GM12878 (cell line): ENCODE results near the gene NOVA1. TPM values are rescaled to one million over a fixed set of nuclear protein-coding genes. Genes with fewer than 3 reads are reported as not detected.

ENCODE experiments used
- ATAC-seq: fragments of 200-7000 bp; cut with Tn5 transposase; 3 replicates; pipeline ENCODE4 v1.9.1; 2020; ENCODE audit warnings: mild to moderate bottlenecking, moderate library complexity
- BruUV-seq: library from RNA; stranded (reverse); fragments of 400-500 nt; replicated peaks from 2 replicates; lab custom pipeline; 2021; lab: Mats Ljungman, UMichigan
- CTCF ChIA-PET: fragments of 300-600 bp; sonication (Branson Sonifier 250); formaldehyde crosslinking; extraction: SDS; loops from one replicate; lab custom pipeline; 2021; ENCODE audit warnings: inconsistent platforms; lab: Yijun Ruan, JAX
- POLR2A ChIA-PET: fragments of 350-600 bp; formaldehyde crosslinking; extraction: SDS; loops from one replicate; lab custom pipeline; 2021; ENCODE audit warnings: inconsistent platforms; lab: Charles Lee
- RAD21 ChIA-PET: fragments of 300-600 bp; sonication (Branson Sonifier 250); formaldehyde crosslinking; loops from one replicate; lab custom pipeline; 2023; ENCODE audit warnings: antibody characterized with exemption; ENCODE audit not compliant: unreplicated experiment; lab: Charles Lee
- SMC1A ChIA-PET: fragments of 300-600 bp; sonication (Branson Sonifier 250); formaldehyde crosslinking; loops from one replicate; lab custom pipeline; 2023; ENCODE audit not compliant: unreplicated experiment, uncharacterized antibody; lab: Charles Lee
- DNase-seq: peaks from one replicate; pipeline ENCODE4 v3.0.0-alpha.2; 2011; ENCODE audit warnings: low read depth, low spot score
- FAIRE-seq: peaks from 3 replicates; lab custom pipeline; 2011; peaks lifted over from hg19 to GRCh38; lab: Jason Lieb, UNC
- H2AFZ ChIP-seq: 2 replicates; pipeline ENCODE4 v1.6.0; 2011; ENCODE audit warnings: low read depth, low read length, control low read depth; ENCODE audit not compliant: control insufficient read depth
- H3K27ac ChIP-seq: 2 replicates; pipeline ENCODE4 v1.5.1; 2011; ENCODE audit warnings: control low read depth; ENCODE audit not compliant: control insufficient read depth, insufficient read depth
- H3K27me3 ChIP-seq, 2 experiments: replicated peaks in 1 of 2; 2 replicates each; pipeline versions ENCODE4 v1.6.0 to v1.6.1; 2011; ENCODE audit warnings: low read length in 1 of 2; ENCODE audit not compliant: control insufficient read depth in 2 of 2, insufficient read depth in 2 of 2
- H3K36me3 ChIP-seq, 2 experiments: 2 replicates each; pipeline ENCODE4 v1.5.1; 2011; ENCODE audit warnings: low read length in 1 of 2; ENCODE audit not compliant: control insufficient read depth in 2 of 2, insufficient read depth in 2 of 2
- H3K4me1 ChIP-seq: 2 replicates; pipeline ENCODE4 v1.6.1; 2011; ENCODE audit warnings: mild to moderate bottlenecking, low read length, moderate library complexity, mixed read lengths; ENCODE audit not compliant: control insufficient read depth, insufficient read depth
- H3K4me2 ChIP-seq: 2 replicates; pipeline ENCODE4 v1.6.0; 2011; ENCODE audit warnings: control low read depth; ENCODE audit not compliant: control insufficient read depth, insufficient read depth
- H3K4me3 ChIP-seq: fragments of 200-600 bp; sonication (generic); 2 replicates; pipeline ENCODE4 v1.5.1; 2016
- H3K79me2 ChIP-seq: 2 replicates; pipeline ENCODE4 v1.6.0; 2011; ENCODE audit warnings: low read length; ENCODE audit not compliant: control insufficient read depth, insufficient read depth
- H3K9ac ChIP-seq: 2 replicates; pipeline ENCODE4 v1.8.0; 2011; ENCODE audit warnings: low read length, control low read depth, mixed read lengths; ENCODE audit not compliant: control insufficient read depth, insufficient read depth
- H3K9me3 ChIP-seq: replicated peaks from 3 replicates; pipeline ENCODE4 v1.5.1; 2011; ENCODE audit warnings: mild to moderate bottlenecking, low read length; ENCODE audit not compliant: control insufficient read depth, insufficient read depth
- H4K20me1 ChIP-seq: 2 replicates; pipeline ENCODE4 v1.6.0; 2011; ENCODE audit not compliant: control insufficient read depth, insufficient read depth
- FOXK2 ChIP-seq: fragments of 450-650 bp; IDR thresholded peaks from 2 replicates; pipeline ENCODE4 v1.6.1; 2017; ENCODE audit warnings: mild to moderate bottlenecking, moderate library complexity
- HDAC2 ChIP-seq: fragments of 200-600 bp; sonication (generic); IDR thresholded peaks from 2 replicates; pipeline ENCODE4 v1.6.1; 2017
- HDAC6 ChIP-seq: fragments of 200-600 bp; sonication (generic); IDR thresholded peaks from one replicate; pipeline ENCODE4 v1.8.0; 2017; ENCODE audit warnings: antibody characterized with exemption; ENCODE audit not compliant: unreplicated experiment
- LARP7 ChIP-seq: fragments of 450-650 bp; IDR thresholded peaks from 2 replicates; pipeline ENCODE4 v1.6.1; 2017; ENCODE audit warnings: mild to moderate bottlenecking
- POLR2A ChIP-seq: IDR thresholded peaks from 2 replicates; pipeline ENCODE4 v1.6.1; 2011; ENCODE audit warnings: low read depth, mild to moderate bottlenecking, low read length
- POLR2AphosphoS2 ChIP-seq: IDR thresholded peaks from 2 replicates; pipeline ENCODE4 v1.6.1; 2011; ENCODE audit warnings: low read depth, mild to moderate bottlenecking, low read length, improper control_type of control experiment, moderate library complexity
- SPI1 ChIP-seq: IDR thresholded peaks from 2 replicates; pipeline ENCODE4 v1.6.1; 2011; ENCODE audit warnings: low read depth, mild to moderate bottlenecking, low read length, moderate library complexity, borderline replicate concordance; ENCODE audit not compliant: insufficient read depth
- SREBF2 ChIP-seq: IDR thresholded peaks from 2 replicates; pipeline ENCODE4 v1.6.1; 2012; ENCODE audit warnings: mild to moderate bottlenecking, low read length
- YBX1 ChIP-seq: fragments of 450-650 bp; IDR thresholded peaks from 2 replicates; pipeline ENCODE4 v1.6.1; 2016; ENCODE audit warnings: antibody characterized with exemption
- WGBS: methylation state at CpG from one replicate; pipeline ENCODE4 v1.1.6; 2016; ENCODE audit warnings: low lambda C conversion rate; ENCODE audit not compliant: insufficient replicate concordance, insufficient coverage; ENCODE audit errors: missing lambda C conversion rate; 5-methylcytosine and 5-hydroxymethylcytosine counted together
- in situ Hi-C: fragments of 300-500 bp; cut with MboI; formaldehyde crosslinking; loops from 9 replicates; pipeline ENCODE4 v1.14.3; 2018; ENCODE audit warnings: mixed read lengths
- intact Hi-C: fragments of 100-400 bp; cut with micrococcal nuclease; formaldehyde crosslinking; loops from one replicate; pipeline ENCODE4 v1.14.2; 2022; ENCODE audit not compliant: unreplicated experiment
- polyA plus RNA-seq, 11 experiments: library from polyadenylated mRNA; depleted of rRNA in 4 of 11; unstranded in 6 of 11; stranded (reverse) in 5 of 11; fragments of >200 nt; fragmentation: Nextera tagmentation in 4 of 11; fragmentation: Illumina TruSeq in 1 of 11; extraction: Ambion mirVana in 4 of 11; extraction: Trizol in 1 of 11; gene quantifications; 1 replicate in 1 of 11; 2 replicates in 10 of 11; pipeline versions ENCODE4 v1.2.1 to v1.2.3, GENCODE V29; 2011 to 2016; ENCODE audit warnings: inconsistent platforms in 2 of 11, missing spikeins in 2 of 11, low read depth in 1 of 11
- total RNA-seq, 4 experiments: library from RNA; depleted of rRNA in 3 of 4; stranded (reverse); fragments of >200 nt in 3 of 4; fragmentation: Illumina TruSeq in 1 of 4; extraction: Trizol in 1 of 4; gene quantifications; 2 replicates each; pipeline versions ENCODE4 v1.2.1 to v1.2.3, GENCODE V29; 2013 to 2021
- TF ChIP-seq, protein P1 (sequence below): fragments of 450-650 bp; IDR thresholded peaks from 2 replicates; pipeline ENCODE4 v1.6.1; 2018; ENCODE audit warnings: borderline replicate concordance, mild to moderate bottlenecking; ENCODE audit not compliant: partially characterized antibody
- TF ChIP-seq, protein P2 (sequence below): fragments of 450-650 bp; formaldehyde crosslinking; IDR thresholded peaks from 2 replicates; pipeline ENCODE4 v1.5.0; 2022; ENCODE audit warnings: mild to moderate bottlenecking, missing genetic modification characterization
- TF ChIP-seq, protein P3 (sequence below): fragments of 450-650 bp; IDR thresholded peaks from 2 replicates; pipeline ENCODE4 v1.6.1; 2018; ENCODE audit warnings: mild to moderate bottlenecking, low read depth, moderate library complexity; ENCODE audit not compliant: partially characterized antibody

NOVA1 gene
- total and polyA plus RNA-seq, 10 of the 15 experiments (the other 5 are each of a cell fraction or from before 2014, with no cell fraction given) = 0.05 to 0.41 TPM; not detected in 8

DNA sequence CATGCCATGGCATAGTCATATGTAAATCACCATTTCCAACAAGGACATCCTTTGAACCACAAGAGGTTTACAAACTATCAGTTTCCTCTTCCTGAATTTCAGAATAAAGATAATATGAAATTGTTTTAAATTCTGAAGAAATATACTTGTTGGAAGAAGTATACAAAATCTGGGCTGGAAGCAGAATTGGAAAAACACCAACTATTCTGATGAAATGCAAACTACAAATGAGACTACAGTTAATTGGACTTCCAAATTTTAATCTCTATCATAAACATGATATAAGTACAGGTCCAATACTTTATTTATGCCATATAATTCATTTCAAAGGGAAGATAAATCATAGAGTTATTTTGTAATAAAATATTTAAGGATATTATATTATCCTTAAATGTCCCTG is 80.1 kb downstream of the NOVA1 start (continued):
- TF ChIP-seq, protein P1, sequence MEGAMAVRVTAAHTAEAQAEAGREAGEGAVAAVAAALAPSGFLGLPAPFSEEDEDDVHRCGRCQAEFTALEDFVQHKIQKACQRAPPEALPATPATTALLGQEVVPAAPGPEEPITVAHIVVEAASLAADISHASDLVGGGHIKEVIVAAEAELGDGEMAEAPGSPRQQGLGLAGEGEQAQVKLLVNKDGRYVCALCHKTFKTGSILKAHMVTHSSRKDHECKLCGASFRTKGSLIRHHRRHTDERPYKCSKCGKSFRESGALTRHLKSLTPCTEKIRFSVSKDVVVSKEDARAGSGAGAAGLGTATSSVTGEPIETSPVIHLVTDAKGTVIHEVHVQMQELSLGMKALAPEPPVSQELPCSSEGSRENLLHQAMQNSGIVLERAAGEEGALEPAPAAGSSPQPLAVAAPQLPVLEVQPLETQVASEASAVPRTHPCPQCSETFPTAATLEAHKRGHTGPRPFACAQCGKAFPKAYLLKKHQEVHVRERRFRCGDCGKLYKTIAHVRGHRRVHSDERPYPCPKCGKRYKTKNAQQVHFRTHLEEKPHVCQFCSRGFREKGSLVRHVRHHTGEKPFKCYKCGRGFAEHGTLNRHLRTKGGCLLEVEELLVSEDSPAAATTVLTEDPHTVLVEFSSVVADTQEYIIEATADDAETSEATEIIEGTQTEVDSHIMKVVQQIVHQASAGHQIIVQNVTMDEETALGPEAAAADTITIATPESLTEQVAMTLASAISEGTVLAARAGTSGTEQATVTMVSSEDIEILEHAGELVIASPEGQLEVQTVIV = no peak
- no peak for TF ChIP-seq SREBF2

DNA sequence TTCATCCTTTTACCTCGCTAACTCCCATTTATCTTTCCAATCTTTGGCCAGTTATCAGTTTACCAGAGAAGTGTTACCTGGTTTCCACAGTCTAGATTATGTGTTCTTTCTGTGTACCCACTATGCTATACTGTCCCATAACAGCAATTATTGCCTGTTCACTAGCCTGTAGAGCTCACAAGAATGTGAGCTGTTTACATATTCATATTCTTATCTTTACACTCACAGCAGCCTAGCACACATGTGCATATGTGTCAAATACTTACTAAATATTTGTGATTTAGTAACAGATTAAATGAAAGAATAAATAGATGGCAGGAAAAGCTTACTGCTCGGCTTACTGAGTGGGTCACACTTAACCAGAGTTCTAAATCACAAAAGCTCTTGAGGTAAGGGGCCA is 97.8 kb downstream of the NOVA1 start:
- 2% methylated on average over 2 of the region's 2 CpGs for WGBS
- TF ChIP-seq FOXK2 (no peak), HDAC6 (no peak), YBX1 (no peak), HDAC2 (no peak), SPI1 (no peak), POLR2AphosphoS2 (no peak), LARP7 (no peak), POLR2A (no peak)
- TF ChIP-seq, protein P2, sequence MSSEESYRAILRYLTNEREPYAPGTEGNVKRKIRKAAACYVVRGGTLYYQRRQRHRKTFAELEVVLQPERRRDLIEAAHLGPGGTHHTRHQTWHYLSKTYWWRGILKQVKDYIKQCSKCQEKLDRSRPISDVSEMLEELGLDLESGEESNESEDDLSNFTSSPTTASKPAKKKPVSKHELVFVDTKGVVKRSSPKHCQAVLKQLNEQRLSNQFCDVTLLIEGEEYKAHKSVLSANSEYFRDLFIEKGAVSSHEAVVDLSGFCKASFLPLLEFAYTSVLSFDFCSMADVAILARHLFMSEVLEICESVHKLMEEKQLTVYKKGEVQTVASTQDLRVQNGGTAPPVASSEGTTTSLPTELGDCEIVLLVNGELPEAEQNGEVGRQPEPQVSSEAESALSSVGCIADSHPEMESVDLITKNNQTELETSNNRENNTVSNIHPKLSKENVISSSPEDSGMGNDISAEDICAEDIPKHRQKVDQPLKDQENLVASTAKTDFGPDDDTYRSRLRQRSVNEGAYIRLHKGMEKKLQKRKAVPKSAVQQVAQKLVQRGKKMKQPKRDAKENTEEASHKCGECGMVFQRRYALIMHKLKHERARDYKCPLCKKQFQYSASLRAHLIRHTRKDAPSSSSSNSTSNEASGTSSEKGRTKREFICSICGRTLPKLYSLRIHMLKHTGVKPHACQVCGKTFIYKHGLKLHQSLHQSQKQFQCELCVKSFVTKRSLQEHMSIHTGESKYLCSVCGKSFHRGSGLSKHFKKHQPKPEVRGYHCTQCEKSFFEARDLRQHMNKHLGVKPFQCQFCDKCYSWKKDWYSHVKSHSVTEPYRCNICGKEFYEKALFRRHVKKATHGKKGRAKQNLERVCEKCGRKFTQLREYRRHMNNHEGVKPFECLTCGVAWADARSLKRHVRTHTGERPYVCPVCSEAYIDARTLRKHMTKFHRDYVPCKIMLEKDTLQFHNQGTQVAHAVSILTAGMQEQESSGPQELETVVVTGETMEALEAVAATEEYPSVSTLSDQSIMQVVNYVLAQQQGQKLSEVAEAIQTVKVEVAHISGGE (CRISPR knock-in tag) = no peak
- TF ChIP-seq, protein P3, sequence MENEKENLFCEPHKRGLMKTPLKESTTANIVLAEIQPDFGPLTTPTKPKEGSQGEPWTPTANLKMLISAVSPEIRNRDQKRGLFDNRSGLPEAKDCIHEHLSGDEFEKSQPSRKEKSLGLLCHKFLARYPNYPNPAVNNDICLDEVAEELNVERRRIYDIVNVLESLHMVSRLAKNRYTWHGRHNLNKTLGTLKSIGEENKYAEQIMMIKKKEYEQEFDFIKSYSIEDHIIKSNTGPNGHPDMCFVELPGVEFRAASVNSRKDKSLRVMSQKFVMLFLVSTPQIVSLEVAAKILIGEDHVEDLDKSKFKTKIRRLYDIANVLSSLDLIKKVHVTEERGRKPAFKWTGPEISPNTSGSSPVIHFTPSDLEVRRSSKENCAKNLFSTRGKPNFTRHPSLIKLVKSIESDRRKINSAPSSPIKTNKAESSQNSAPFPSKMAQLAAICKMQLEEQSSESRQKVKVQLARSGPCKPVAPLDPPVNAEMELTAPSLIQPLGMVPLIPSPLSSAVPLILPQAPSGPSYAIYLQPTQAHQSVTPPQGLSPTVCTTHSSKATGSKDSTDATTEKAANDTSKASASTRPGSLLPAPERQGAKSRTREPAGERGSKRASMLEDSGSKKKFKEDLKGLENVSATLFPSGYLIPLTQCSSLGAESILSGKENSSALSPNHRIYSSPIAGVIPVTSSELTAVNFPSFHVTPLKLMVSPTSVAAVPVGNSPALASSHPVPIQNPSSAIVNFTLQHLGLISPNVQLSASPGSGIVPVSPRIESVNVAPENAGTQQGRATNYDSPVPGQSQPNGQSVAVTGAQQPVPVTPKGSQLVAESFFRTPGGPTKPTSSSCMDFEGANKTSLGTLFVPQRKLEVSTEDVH = no peak

More for the DNA sequence above, 97.8 kb downstream of the NOVA1 start:
- Histone ChIP-seq H3K4me1 (no peaks in the 10 kb centered on the region), H3K27me3 (no peaks in the 10 kb centered on the region), H3K79me2 (no peaks in the 10 kb centered on the region), H2AFZ (no peak overlapping the region), H3K4me2 (no peak overlapping the region), H4K20me1 (no peaks in the 10 kb centered on the region), H3K4me3 (no peak overlapping the region), H3K27ac (no peak overlapping the region), H3K36me3 (no peaks in the 10 kb centered on the region), H3K9me3 (no peaks in the 10 kb centered on the region), H3K9ac (no peak overlapping the region)
- CTCF ChIA-PET = no interaction called here
- SMC1A ChIA-PET = no interaction called here
- RAD21 ChIA-PET = no interaction called here
- ATAC-seq = no peak
- DNase-seq = no peak
- FAIRE-seq = no peak
- BruUV-seq = no TSS peak
- intact Hi-C loops = no loop called here
- in situ Hi-C loops = no loop called here
- POLR2A ChIA-PET = no interaction called here
